HS-5 (cell line): ENCODE data around the gene ADAMTS20.
A peak's percentile ranks its signal among the peaks of the same experiment; 100 is the strongest.

ENCODE experiments used
- DNase-seq: peaks from one replicate; pipeline ENCODE4 v3.0.0-alpha.2; 2012; ENCODE audit warnings: low read depth

ADAMTS20 gene

GRCh38 chr12:43315961-43316360 is 236.0 kb downstream of the ADAMTS20 start:
- DNase-seq = no peak

GRCh38 chr12:43312991-43313505 is 239.0 kb downstream of the ADAMTS20 start:
- no peak for DNase-seq

GRCh38 chr12:43310596-43310995 is 241.4 kb downstream of the ADAMTS20 start:
- DNase-seq = no peak

GRCh38 chr12:43309959-43310358 is 242.0 kb downstream of the ADAMTS20 start:
- peak; percentile 50 for DNase-seq

GRCh38 chr12:43308776-43309175 is 243.2 kb downstream of the ADAMTS20 start:
- DNase-seq = no peak

GRCh38 chr12:43307126-43307525 is 244.9 kb downstream of the ADAMTS20 start:
- DNase-seq = no peak

- peak; percentile 90 for DNase-seq
Measured at GRCh38 chr12:43306066-43306465, 245.9 kb downstream of the ADAMTS20 start.

GRCh38 chr12:43305065-43305464 is 246.9 kb downstream of the ADAMTS20 start:
- DNase-seq = no peak
